GM23338 (cell line): ENCODE data around the gene IDUA.

Source experiments
- EZH2 ChIP-seq: fragments of 200-600 bp; sonication (generic); IDR thresholded peaks from one replicate; pipeline ENCODE4 v1.8.0; 2017; ENCODE audit warnings: antibody characterized with exemption, mild to moderate bottlenecking, low read depth; ENCODE audit not compliant: unreplicated experiment
- EZH2phosphoT487 ChIP-seq: fragments of 200-600 bp; sonication (generic); IDR thresholded peaks from one replicate; pipeline ENCODE4 v1.8.1; 2018; ENCODE audit warnings: antibody characterized with exemption; ENCODE audit not compliant: unreplicated experiment
- JUNB ChIP-seq: IDR thresholded peaks from one replicate; pipeline ENCODE4 v1.6.1; 2016; ENCODE audit warnings: antibody characterized with exemption; ENCODE audit not compliant: unreplicated experiment
- NANOG ChIP-seq: IDR thresholded peaks from 2 replicates; pipeline ENCODE4 v1.6.1; 2016; ENCODE audit warnings: antibody characterized with exemption, borderline replicate concordance
- POLR2AphosphoS5 ChIP-seq: IDR thresholded peaks from 2 replicates; pipeline ENCODE4 v1.6.1; 2016; ENCODE audit warnings: antibody characterized with exemption, low read depth
- STAT1 ChIP-seq: IDR thresholded peaks from one replicate; pipeline ENCODE4 v1.6.1; 2016; ENCODE audit warnings: antibody characterized with exemption; ENCODE audit not compliant: unreplicated experiment
- ZNF114 ChIP-seq: fragments of 250-450 bp; sonication (Bioruptor Pico); IDR thresholded peaks from 2 replicates; pipeline ENCODE4 v1.5.0; 2020; ENCODE audit warnings: mild to moderate bottlenecking, moderate library complexity
- ZNF331 ChIP-seq: fragments of 250-450 bp; sonication (Bioruptor Pico); IDR thresholded peaks from 2 replicates; pipeline ENCODE4 v1.5.0; 2020; ENCODE audit warnings: low read depth, mild to moderate bottlenecking, moderate library complexity
- TF ChIP-seq, protein P1 (sequence below), 2 experiments: fragments of 200-600 bp in 1 of 2; sonication (generic) in 1 of 2; conservative IDR thresholded peaks; 2 replicates each; pipeline versions ENCODE4 v1.5.1 to v1.6.1; 2016 to 2017; ENCODE audit warnings: antibody characterized with exemption in 2 of 2, low read depth in 2 of 2, mild to moderate bottlenecking in 2 of 2, moderate library complexity in 1 of 2
- TF ChIP-seq, protein P2 (sequence below): IDR thresholded peaks from one replicate; pipeline ENCODE4 v1.6.1; 2018; ENCODE audit warnings: antibody characterized with exemption; ENCODE audit not compliant: unreplicated experiment
- TF ChIP-seq, protein P3 (sequence below): fragments of 250-450 bp; sonication (Bioruptor Pico); IDR thresholded peaks from 2 replicates; pipeline ENCODE4 v1.5.0; 2020; ENCODE audit warnings: mild to moderate bottlenecking, moderate library complexity

DNA sequence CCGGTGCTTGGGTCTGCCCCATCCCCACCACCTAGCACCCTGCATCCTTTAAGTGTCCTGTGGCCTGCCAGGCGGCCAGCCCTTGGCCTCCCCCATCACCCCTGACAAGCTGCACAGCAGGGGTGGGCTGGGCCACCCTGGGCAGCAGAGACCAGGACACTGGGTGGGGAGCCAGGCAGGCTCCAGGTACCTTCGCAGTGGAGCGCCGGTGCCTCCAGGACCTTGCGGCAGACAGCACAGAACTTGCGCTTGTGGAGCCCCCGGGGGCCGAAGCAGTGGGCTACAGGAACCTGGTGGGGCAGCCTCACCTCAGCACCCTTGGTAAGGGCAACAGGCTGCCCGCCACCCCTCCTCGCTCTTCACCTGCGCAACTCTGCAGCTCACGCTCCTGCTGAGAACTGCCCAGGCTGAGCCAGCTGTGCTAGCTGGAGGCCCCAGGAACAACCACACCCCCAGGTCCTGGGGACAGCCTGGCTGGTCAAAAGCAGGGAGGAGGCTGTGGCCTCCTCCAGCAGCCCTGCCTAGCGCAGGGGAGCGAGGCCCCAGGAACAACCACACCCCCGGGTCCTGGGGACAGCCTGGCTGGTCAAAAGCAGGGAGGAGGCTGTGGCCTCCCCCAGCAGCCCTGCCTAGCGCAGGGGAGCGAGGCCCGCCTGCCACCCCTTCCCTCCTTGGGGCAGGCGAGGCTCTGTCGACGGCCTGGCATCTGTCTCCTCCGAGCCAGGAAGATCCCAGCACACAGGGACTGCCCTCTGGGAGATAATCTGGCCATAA, 18.0 kb upstream of the IDUA start:
- TF ChIP-seq, protein P1, sequence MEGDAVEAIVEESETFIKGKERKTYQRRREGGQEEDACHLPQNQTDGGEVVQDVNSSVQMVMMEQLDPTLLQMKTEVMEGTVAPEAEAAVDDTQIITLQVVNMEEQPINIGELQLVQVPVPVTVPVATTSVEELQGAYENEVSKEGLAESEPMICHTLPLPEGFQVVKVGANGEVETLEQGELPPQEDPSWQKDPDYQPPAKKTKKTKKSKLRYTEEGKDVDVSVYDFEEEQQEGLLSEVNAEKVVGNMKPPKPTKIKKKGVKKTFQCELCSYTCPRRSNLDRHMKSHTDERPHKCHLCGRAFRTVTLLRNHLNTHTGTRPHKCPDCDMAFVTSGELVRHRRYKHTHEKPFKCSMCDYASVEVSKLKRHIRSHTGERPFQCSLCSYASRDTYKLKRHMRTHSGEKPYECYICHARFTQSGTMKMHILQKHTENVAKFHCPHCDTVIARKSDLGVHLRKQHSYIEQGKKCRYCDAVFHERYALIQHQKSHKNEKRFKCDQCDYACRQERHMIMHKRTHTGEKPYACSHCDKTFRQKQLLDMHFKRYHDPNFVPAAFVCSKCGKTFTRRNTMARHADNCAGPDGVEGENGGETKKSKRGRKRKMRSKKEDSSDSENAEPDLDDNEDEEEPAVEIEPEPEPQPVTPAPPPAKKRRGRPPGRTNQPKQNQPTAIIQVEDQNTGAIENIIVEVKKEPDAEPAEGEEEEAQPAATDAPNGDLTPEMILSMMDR (conservative IDR thresholded peaks at IDR 0.05; ENCODE audit: low read depth in 2 of 2) = no peak
- TF ChIP-seq ZNF331 (no peak), POLR2AphosphoS5 (no peak), EZH2 (no peak), EZH2phosphoT487 (no peak), ZNF114 (CRISPR knock-in tag) (no peak), NANOG (no peak), JUNB (no peak), STAT1 (no peak)
- TF ChIP-seq, protein P2, sequence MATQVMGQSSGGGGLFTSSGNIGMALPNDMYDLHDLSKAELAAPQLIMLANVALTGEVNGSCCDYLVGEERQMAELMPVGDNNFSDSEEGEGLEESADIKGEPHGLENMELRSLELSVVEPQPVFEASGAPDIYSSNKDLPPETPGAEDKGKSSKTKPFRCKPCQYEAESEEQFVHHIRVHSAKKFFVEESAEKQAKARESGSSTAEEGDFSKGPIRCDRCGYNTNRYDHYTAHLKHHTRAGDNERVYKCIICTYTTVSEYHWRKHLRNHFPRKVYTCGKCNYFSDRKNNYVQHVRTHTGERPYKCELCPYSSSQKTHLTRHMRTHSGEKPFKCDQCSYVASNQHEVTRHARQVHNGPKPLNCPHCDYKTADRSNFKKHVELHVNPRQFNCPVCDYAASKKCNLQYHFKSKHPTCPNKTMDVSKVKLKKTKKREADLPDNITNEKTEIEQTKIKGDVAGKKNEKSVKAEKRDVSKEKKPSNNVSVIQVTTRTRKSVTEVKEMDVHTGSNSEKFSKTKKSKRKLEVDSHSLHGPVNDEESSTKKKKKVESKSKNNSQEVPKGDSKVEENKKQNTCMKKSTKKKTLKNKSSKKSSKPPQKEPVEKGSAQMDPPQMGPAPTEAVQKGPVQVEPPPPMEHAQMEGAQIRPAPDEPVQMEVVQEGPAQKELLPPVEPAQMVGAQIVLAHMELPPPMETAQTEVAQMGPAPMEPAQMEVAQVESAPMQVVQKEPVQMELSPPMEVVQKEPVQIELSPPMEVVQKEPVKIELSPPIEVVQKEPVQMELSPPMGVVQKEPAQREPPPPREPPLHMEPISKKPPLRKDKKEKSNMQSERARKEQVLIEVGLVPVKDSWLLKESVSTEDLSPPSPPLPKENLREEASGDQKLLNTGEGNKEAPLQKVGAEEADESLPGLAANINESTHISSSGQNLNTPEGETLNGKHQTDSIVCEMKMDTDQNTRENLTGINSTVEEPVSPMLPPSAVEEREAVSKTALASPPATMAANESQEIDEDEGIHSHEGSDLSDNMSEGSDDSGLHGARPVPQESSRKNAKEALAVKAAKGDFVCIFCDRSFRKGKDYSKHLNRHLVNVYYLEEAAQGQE = no peak
- TF ChIP-seq, protein P3, sequence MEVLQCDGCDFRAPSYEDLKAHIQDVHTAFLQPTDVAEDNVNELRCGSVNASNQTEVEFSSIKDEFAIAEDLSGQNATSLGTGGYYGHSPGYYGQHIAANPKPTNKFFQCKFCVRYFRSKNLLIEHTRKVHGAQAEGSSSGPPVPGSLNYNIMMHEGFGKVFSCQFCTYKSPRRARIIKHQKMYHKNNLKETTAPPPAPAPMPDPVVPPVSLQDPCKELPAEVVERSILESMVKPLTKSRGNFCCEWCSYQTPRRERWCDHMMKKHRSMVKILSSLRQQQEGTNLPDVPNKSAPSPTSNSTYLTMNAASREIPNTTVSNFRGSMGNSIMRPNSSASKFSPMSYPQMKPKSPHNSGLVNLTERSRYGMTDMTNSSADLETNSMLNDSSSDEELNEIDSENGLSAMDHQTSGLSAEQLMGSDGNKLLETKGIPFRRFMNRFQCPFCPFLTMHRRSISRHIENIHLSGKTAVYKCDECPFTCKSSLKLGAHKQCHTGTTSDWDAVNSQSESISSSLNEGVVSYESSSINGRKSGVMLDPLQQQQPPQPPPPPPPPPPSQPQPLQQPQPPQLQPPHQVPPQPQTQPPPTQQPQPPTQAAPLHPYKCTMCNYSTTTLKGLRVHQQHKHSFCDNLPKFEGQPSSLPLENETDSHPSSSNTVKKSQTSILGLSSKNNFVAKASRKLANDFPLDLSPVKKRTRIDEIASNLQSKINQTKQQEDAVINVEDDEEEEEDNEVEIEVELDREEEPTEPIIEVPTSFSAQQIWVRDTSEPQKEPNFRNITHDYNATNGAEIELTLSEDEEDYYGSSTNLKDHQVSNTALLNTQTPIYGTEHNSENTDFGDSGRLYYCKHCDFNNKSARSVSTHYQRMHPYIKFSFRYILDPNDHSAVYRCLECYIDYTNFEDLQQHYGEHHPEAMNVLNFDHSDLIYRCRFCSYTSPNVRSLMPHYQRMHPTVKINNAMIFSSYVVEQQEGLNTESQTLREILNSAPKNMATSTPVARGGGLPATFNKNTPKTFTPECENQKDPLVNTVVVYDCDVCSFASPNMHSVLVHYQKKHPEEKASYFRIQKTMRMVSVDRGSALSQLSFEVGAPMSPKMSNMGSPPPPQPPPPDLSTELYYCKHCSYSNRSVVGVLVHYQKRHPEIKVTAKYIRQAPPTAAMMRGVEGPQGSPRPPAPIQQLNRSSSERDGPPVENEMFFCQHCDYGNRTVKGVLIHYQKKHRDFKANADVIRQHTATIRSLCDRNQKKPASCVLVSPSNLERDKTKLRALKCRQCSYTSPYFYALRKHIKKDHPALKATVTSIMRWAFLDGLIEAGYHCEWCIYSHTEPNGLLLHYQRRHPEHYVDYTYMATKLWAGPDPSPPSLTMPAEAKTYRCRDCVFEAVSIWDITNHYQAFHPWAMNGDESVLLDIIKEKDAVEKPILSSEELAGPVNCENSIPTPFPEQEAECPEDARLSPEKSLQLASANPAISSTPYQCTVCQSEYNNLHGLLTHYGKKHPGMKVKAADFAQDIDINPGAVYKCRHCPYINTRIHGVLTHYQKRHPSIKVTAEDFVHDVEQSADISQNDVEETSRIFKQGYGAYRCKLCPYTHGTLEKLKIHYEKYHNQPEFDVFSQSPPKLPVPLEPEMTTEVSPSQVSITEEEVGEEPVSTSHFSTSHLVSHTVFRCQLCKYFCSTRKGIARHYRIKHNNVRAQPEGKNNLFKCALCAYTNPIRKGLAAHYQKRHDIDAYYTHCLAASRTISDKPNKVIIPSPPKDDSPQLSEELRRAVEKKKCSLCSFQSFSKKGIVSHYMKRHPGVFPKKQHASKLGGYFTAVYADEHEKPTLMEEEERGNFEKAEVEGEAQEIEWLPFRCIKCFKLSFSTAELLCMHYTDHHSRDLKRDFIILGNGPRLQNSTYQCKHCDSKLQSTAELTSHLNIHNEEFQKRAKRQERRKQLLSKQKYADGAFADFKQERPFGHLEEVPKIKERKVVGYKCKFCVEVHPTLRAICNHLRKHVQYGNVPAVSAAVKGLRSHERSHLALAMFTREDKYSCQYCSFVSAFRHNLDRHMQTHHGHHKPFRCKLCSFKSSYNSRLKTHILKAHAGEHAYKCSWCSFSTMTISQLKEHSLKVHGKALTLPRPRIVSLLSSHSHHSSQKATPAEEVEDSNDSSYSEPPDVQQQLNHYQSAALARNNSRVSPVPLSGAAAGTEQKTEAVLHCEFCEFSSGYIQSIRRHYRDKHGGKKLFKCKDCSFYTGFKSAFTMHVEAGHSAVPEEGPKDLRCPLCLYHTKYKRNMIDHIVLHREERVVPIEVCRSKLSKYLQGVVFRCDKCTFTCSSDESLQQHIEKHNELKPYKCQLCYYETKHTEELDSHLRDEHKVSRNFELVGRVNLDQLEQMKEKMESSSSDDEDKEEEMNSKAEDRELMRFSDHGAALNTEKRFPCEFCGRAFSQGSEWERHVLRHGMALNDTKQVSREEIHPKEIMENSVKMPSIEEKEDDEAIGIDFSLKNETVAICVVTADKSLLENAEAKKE (CRISPR knock-in tag) = no peak
